Endothelial cell (in vitro differentiated cells): Measurements from ENCODE around the gene FUOM. TPM values are rescaled to one million over a fixed set of nuclear protein-coding genes. Genes with fewer than 3 reads are reported as not detected.

Experiments
- DNase-seq: peaks from one replicate; pipeline ENCODE4 v3.0.0; 2021; ENCODE audit warnings: low spot score
- H3K27ac Mint-ChIP-seq: one replicate; pipeline ENCODE4 v1.8.0; 2021; ENCODE audit warnings: mixed read lengths, inconsistent platforms; ENCODE audit not compliant: unreplicated experiment
- H3K27me3 Mint-ChIP-seq: one replicate; pipeline ENCODE4 v1.8.0; 2021; ENCODE audit warnings: mild to moderate bottlenecking, moderate library complexity, mixed read lengths, inconsistent platforms; ENCODE audit not compliant: unreplicated experiment
- H3K36me3 Mint-ChIP-seq: one replicate; pipeline ENCODE4 v1.8.0; 2021; ENCODE audit warnings: mild to moderate bottlenecking, low read depth, mixed read lengths, inconsistent platforms; ENCODE audit not compliant: unreplicated experiment
- H3K4me1 Mint-ChIP-seq: one replicate; pipeline ENCODE4 v1.8.0; 2021; ENCODE audit warnings: mild to moderate bottlenecking, mixed read lengths, inconsistent platforms; ENCODE audit not compliant: unreplicated experiment
- H3K4me3 Mint-ChIP-seq: one replicate; pipeline ENCODE4 v1.8.0; 2021; ENCODE audit warnings: mild to moderate bottlenecking, mixed read lengths, inconsistent platforms; ENCODE audit not compliant: unreplicated experiment
- H3K9me3 Mint-ChIP-seq: one replicate; pipeline ENCODE4 v1.8.0; 2021; ENCODE audit warnings: mixed read lengths, inconsistent platforms; ENCODE audit not compliant: unreplicated experiment
- CTCF ChIP-seq: fragments of 200-600 bp; sonication (generic); IDR thresholded peaks from one replicate; pipeline ENCODE4 v1.5.0; 2021; ENCODE audit warnings: antibody characterized with exemption; ENCODE audit not compliant: unreplicated experiment
- total RNA-seq: library from RNA; stranded (reverse); fragmentation: NEBNext Ultra II Directional; extraction: Animal tissue kit (Norgen Biotek cat#: 25700); gene quantifications from one replicate; pipeline ENCODE4 v1.2.1, GENCODE V29; 2021; ENCODE audit not compliant: unreplicated experiment

The FUOM gene
- total RNA-seq, 1 donor from 2014 or later: 8.9 TPM

DNA sequence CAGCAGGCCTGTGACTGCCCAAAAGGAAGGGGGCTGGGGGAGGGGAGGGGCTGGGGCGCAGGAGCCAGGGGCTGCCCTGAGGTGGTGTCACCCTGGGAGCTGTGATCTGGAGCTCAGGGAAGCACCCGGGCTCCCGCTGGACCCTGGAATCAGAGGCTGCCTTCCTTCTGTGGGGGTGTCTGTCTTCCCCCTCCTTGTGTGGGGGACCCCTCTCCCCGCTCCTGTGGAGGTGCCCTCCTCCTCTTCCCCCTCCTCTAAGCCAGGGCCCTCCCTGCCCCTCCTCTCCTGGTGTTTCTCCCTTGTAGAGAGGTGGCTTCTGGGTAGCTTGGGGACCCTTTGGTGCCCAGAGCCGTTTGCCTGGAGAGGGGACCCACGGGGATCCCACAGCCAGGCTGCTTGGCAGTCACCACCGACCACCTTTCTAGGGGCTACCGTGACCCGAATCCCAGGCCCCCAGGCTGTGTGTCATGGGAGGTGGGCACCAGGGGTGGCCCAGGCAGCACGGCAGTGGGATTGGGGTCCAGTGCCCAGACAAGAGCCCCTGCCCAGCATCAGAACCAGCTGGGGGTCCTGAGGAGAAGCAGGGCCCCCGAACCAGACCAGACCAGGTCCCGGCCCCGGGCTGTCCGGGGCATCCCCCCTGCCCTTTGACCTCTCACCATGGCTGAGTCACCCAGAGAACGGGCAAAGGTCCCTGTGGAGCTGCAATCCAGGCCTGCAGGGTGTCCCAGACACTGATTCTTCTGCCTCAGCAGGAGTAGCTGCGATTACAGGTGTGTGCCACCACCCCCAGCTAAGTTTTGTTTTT, 9.9 kb downstream of the FUOM start:
- Mint-ChIP-seq H3K27me3 (peaks cover 4% of the 10 kb centered on the region), H3K36me3 (no peaks in the 10 kb centered on the region), H3K9me3 (no peaks in the 10 kb centered on the region), H3K4me3 (no peak overlapping the region), H3K4me1 (no peaks in the 10 kb centered on the region), H3K27ac (no peak overlapping the region)
- TF ChIP-seq CTCF: no peak
- no peak for DNase-seq

GRCh38 chr10:133346413-133346812, 11.4 kb downstream of the FUOM start:
- Mint-ChIP-seq H3K36me3 (no peaks in the 10 kb centered on the region), H3K9me3 (no peaks in the 10 kb centered on the region), H3K4me3 (no peak overlapping the region), H3K27me3 (peaks cover 2% of the 10 kb centered on the region), H3K27ac (no peak overlapping the region), H3K4me1 (no peaks in the 10 kb centered on the region)
- DNase-seq: no peak
- no peak for TF ChIP-seq CTCF

- no peaks in the 10 kb centered on the region for H3K36me3 Mint-ChIP-seq
- no peak overlapping the region for H3K27ac Mint-ChIP-seq
- DNase-seq: no peak
- no peak for TF ChIP-seq CTCF
- peaks cover 4% of the 10 kb centered on the region for H3K27me3 Mint-ChIP-seq
- H3K4me1 Mint-ChIP-seq: no peaks in the 10 kb centered on the region
- H3K9me3 Mint-ChIP-seq: no peaks in the 10 kb centered on the region
- H3K4me3 Mint-ChIP-seq: no peak overlapping the region
These were observed 13.6 kb downstream of the FUOM start for GRCh38 chr10:133344236-133344635.

- no peak overlapping the region for H3K4me3 Mint-ChIP-seq
- H3K27me3 Mint-ChIP-seq: peaks cover 4% of the 10 kb centered on the region
- H3K9me3 Mint-ChIP-seq: no peaks in the 10 kb centered on the region
- no peak for DNase-seq
- H3K4me1 Mint-ChIP-seq: no peaks in the 10 kb centered on the region
- no peak for TF ChIP-seq CTCF
- H3K36me3 Mint-ChIP-seq: no peaks in the 10 kb centered on the region
- H3K27ac Mint-ChIP-seq: no peak overlapping the region
These were observed 14.3 kb downstream of the FUOM start for GRCh38 chr10:133343558-133343957.

GRCh38 chr10:133342942-133343341, 14.9 kb downstream of the FUOM start:
- TF ChIP-seq CTCF: no peak
- no peaks in the 10 kb centered on the region for H3K4me1 Mint-ChIP-seq
- H3K36me3 Mint-ChIP-seq: no peaks in the 10 kb centered on the region
- no peak overlapping the region for H3K27ac Mint-ChIP-seq
- no peak overlapping the region for H3K4me3 Mint-ChIP-seq
- DNase-seq: no peak
- H3K27me3 Mint-ChIP-seq: peaks cover 4% of the 10 kb centered on the region
- H3K9me3 Mint-ChIP-seq: no peaks in the 10 kb centered on the region
